HCT116 (cell line): Measurements from ENCODE around the gene TDRD7. TPM values are rescaled to one million over a fixed set of nuclear protein-coding genes. Genes with fewer than 3 reads are reported as not detected.

Source experiments
- ATAC-seq: fragments of 200-7000 bp; cut with Tn5 transposase; 2 replicates; pipeline ENCODE4 v1.9.1; 2020; ENCODE audit warnings: mild to moderate bottlenecking, moderate library complexity
- BruUV-seq: library from RNA; stranded (reverse); fragments of 400-500 nt; replicated peaks from 2 replicates; lab custom pipeline; 2021; lab: Mats Ljungman, UMichigan
- CTCF ChIA-PET: fragments of 300-600 bp; sonication (Branson Sonifier 250); formaldehyde crosslinking; loops from one replicate; lab custom pipeline; 2021; ENCODE audit warnings: antibody characterized with exemption; lab: Charles Lee
- POLR2A ChIA-PET: fragments of 300-600, 350-600 bp; sonication (Branson Sonifier 250); formaldehyde crosslinking; loops from one replicate; lab custom pipeline; 2021; ENCODE audit warnings: antibody characterized with exemption; lab: Charles Lee
- RAD21 ChIA-PET, 2 experiments: fragments of 300-600 bp; sonication (Branson Sonifier 250); formaldehyde crosslinking; loops; one replicate each; lab custom pipeline; 2023; ENCODE audit warnings: low total read pairs in 2 of 2; ENCODE audit not compliant: uncharacterized antibody in 2 of 2, unreplicated experiment in 2 of 2, low non-redundant PET in 1 of 2; lab: Charles Lee
- DNase-seq: peaks from one replicate; pipeline ENCODE4 v3.0.0-alpha.2; 2010; ENCODE audit warnings: low read depth, low spot score
- H2AFZ ChIP-seq: fragments of 200-600 bp; shearing (Covaris generic), sonication (generic); 2 replicates; pipeline ENCODE4 v1.6.1; 2017; ENCODE audit warnings: low read depth, mixed run types, mixed read lengths, antibody characterized with exemption, low read length; ENCODE audit not compliant: poor library complexity, severe bottlenecking
- H3K27ac ChIP-seq: 2 replicates; pipeline ENCODE4 v1.5.1; 2012; ENCODE audit warnings: low read depth, low read length
- H3K27me3 ChIP-seq: fragments of 200-600 bp; sonication (generic); 2 replicates; pipeline ENCODE4 v1.6.1; 2016; ENCODE audit warnings: mixed run types, low read length, mixed read lengths; ENCODE audit not compliant: insufficient read depth
- H3K36me3 ChIP-seq, 2 experiments: fragments of 200-500 bp in 1 of 2; fragments of 200-600 bp in 1 of 2; sonication (Bioruptor generic) in 1 of 2; sonication (generic) in 1 of 2; 2 replicates each; pipeline versions ENCODE4 v1.5.1 to v1.6.1; 2014 to 2016; ENCODE audit warnings: low read length in 2 of 2, inconsistent platforms in 1 of 2, mixed read lengths in 1 of 2, mixed run types in 1 of 2; ENCODE audit not compliant: insufficient read depth in 2 of 2, control insufficient read depth in 1 of 2
- H3K4me1 ChIP-seq, 2 experiments: fragments of 200-600 bp in 1 of 2; sonication (generic) in 1 of 2; 2 replicates each; pipeline versions ENCODE4 v1.5.1 to v1.6.1; 2012 to 2017; ENCODE audit warnings: low read length in 2 of 2, inconsistent platforms in 1 of 2, mild to moderate bottlenecking in 1 of 2, mixed read lengths in 1 of 2, mixed run types in 1 of 2, moderate library complexity in 1 of 2; ENCODE audit not compliant: insufficient read depth in 2 of 2, control insufficient read depth in 1 of 2
- H3K4me2 ChIP-seq: fragments of 200-600 bp; sonication (generic); 2 replicates; pipeline ENCODE4 v1.6.1; 2017; ENCODE audit warnings: mixed run types, low read length, mixed read lengths
- H3K4me3 ChIP-seq, 2 experiments: fragments of 200-600 bp in 1 of 2; sonication (generic) in 1 of 2; replicated peaks in 1 of 2; 2 replicates each; pipeline ENCODE4 v1.5.1; 2011 to 2016; ENCODE audit warnings: low read length in 2 of 2, control low read depth in 1 of 2, low read depth in 1 of 2, mild to moderate bottlenecking in 1 of 2, mixed read lengths in 1 of 2, mixed run types in 1 of 2
- H3K79me2 ChIP-seq: fragments of 200-600 bp; sonication (generic); 2 replicates; pipeline ENCODE4 v1.6.1; 2017; ENCODE audit warnings: mild to moderate bottlenecking, mixed run types, low read length, moderate library complexity, mixed read lengths; ENCODE audit not compliant: insufficient read depth
- H3K9ac ChIP-seq: fragments of 200-600 bp; sonication (generic); 2 replicates; pipeline ENCODE4 v1.6.1; 2016; ENCODE audit warnings: low read length, mixed read lengths
- H3K9me2 ChIP-seq: fragments of 200-600 bp; sonication (generic), shearing (Covaris generic); 2 replicates; pipeline ENCODE4 v1.6.1; 2017; ENCODE audit warnings: mixed run types, mild to moderate bottlenecking, moderate library complexity; ENCODE audit not compliant: insufficient read depth
- H3K9me3 ChIP-seq, 2 experiments: fragments of 200-500 bp in 1 of 2; fragments of 200-600 bp in 1 of 2; sonication (Bioruptor generic) in 1 of 2; sonication (generic) in 1 of 2; 2 replicates each; pipeline ENCODE4 v1.6.1; 2014 to 2017; ENCODE audit warnings: low read length in 2 of 2, mixed read lengths in 2 of 2, inconsistent platforms in 1 of 2, low read depth in 1 of 2, mild to moderate bottlenecking in 1 of 2, mixed run types in 1 of 2, moderate library complexity in 1 of 2; ENCODE audit not compliant: control insufficient read depth in 1 of 2, insufficient read depth in 1 of 2
- H4K20me1 ChIP-seq: fragments of 200-600 bp; sonication (generic), shearing (Covaris generic); 2 replicates; pipeline ENCODE4 v1.6.1; 2017; ENCODE audit warnings: mixed run types, mild to moderate bottlenecking, moderate library complexity; ENCODE audit not compliant: insufficient read depth
- CBX3 ChIP-seq: IDR thresholded peaks from 2 replicates; pipeline ENCODE4 v1.6.1; 2012; ENCODE audit warnings: low read depth
- CEBPB ChIP-seq: IDR thresholded peaks from 2 replicates; pipeline ENCODE4 v1.6.1; 2012; ENCODE audit warnings: low read depth
- EGR1 ChIP-seq: IDR thresholded peaks from 2 replicates; pipeline ENCODE4 v1.6.1; 2012; ENCODE audit warnings: low read depth
- ELF1 ChIP-seq: IDR thresholded peaks from 2 replicates; pipeline ENCODE4 v1.6.1; 2012; ENCODE audit warnings: low read depth, borderline replicate concordance
- EZH2phosphoT487 ChIP-seq: fragments of 200-600 bp; IDR thresholded peaks from 2 replicates; pipeline ENCODE4 v1.6.1; 2018; ENCODE audit warnings: antibody characterized with exemption, borderline replicate concordance
- FOSL1 ChIP-seq: IDR thresholded peaks from 2 replicates; pipeline ENCODE4 v1.6.1; 2012; ENCODE audit warnings: low read depth
- JUND ChIP-seq: IDR thresholded peaks from 2 replicates; pipeline ENCODE4 v1.6.1; 2012
- RAD21 ChIP-seq: IDR thresholded peaks from 2 replicates; pipeline ENCODE4 v1.6.1; 2012; ENCODE audit warnings: low read depth, mild to moderate bottlenecking
- SIN3A ChIP-seq: IDR thresholded peaks from 2 replicates; pipeline ENCODE4 v1.6.1; 2012; ENCODE audit warnings: low read depth
- SP1 ChIP-seq: IDR thresholded peaks from 2 replicates; pipeline ENCODE4 v1.6.1; 2012; ENCODE audit warnings: low read depth
- TCF7L2 ChIP-seq: IDR thresholded peaks from 2 replicates; pipeline ENCODE4 v1.7.0; 2011; ENCODE audit warnings: borderline replicate concordance, inconsistent platforms; ENCODE audit not compliant: insufficient read depth, insufficient read length; ENCODE audit errors: extremely low read depth
- ZFX ChIP-seq: fragments of 450-650 bp; IDR thresholded peaks from 2 replicates; pipeline ENCODE4 v1.6.1; 2017
- intact Hi-C: fragments of 100-400 bp; cut with micrococcal nuclease; formaldehyde crosslinking; loops from 2 replicates; pipeline ENCODE4 v1.10.0; 2022
- total RNA-seq: library from RNA; stranded (reverse); gene quantifications from one replicate; pipeline ENCODE4 v1.2.1, GENCODE V29; 2021; ENCODE audit not compliant: unreplicated experiment
- TF ChIP-seq, protein P1 (sequence below): IDR thresholded peaks from 2 replicates; pipeline ENCODE4 v1.6.1; 2012; ENCODE audit warnings: low read depth

TDRD7 gene
- total RNA-seq, 1 experiment from 2014 or later = 8.0 TPM

- no TSS peak for BruUV-seq
These were observed 35.0 kb upstream of the TDRD7 start for GRCh38 chr9:97376902-97377301.

More at GRCh38 chr9:97376902-97377301, 35.0 kb upstream of the TDRD7 start:
- H3K9me3 ChIP-seq = no peaks in the 10 kb centered on the region
- H4K20me1 ChIP-seq = no peaks in the 10 kb centered on the region
- DNase-seq = no peak
- ChIA-PET CTCF (no interaction called here), RAD21 (no interaction called here), POLR2A (no interaction called here)
- no peak overlapping the region for H3K4me2 ChIP-seq
- no peak for TF ChIP-seq JUND
- TF ChIP-seq ELF1 = no peak
- no peak for TF ChIP-seq FOSL1
- no peak for TF ChIP-seq TCF7L2
- no peak for TF ChIP-seq SIN3A
- no peak for TF ChIP-seq RAD21
- no peak for TF ChIP-seq CBX3
- TF ChIP-seq EZH2phosphoT487 = no peak
- TF ChIP-seq, protein P1, sequence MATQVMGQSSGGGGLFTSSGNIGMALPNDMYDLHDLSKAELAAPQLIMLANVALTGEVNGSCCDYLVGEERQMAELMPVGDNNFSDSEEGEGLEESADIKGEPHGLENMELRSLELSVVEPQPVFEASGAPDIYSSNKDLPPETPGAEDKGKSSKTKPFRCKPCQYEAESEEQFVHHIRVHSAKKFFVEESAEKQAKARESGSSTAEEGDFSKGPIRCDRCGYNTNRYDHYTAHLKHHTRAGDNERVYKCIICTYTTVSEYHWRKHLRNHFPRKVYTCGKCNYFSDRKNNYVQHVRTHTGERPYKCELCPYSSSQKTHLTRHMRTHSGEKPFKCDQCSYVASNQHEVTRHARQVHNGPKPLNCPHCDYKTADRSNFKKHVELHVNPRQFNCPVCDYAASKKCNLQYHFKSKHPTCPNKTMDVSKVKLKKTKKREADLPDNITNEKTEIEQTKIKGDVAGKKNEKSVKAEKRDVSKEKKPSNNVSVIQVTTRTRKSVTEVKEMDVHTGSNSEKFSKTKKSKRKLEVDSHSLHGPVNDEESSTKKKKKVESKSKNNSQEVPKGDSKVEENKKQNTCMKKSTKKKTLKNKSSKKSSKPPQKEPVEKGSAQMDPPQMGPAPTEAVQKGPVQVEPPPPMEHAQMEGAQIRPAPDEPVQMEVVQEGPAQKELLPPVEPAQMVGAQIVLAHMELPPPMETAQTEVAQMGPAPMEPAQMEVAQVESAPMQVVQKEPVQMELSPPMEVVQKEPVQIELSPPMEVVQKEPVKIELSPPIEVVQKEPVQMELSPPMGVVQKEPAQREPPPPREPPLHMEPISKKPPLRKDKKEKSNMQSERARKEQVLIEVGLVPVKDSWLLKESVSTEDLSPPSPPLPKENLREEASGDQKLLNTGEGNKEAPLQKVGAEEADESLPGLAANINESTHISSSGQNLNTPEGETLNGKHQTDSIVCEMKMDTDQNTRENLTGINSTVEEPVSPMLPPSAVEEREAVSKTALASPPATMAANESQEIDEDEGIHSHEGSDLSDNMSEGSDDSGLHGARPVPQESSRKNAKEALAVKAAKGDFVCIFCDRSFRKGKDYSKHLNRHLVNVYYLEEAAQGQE = no peak
- no peak for TF ChIP-seq CEBPB
- TF ChIP-seq EGR1 = no peak
- TF ChIP-seq SP1 = no peak
- TF ChIP-seq ZFX = no peak
- no peak overlapping the region for H2AFZ ChIP-seq
- H3K27ac ChIP-seq = no peak overlapping the region
- H3K27me3 ChIP-seq = no peaks in the 10 kb centered on the region
- no peak overlapping the region for H3K9ac ChIP-seq
- no peaks in the 10 kb centered on the region; a peak in 1 of 4 replicates for H3K36me3 ChIP-seq
- H3K79me2 ChIP-seq = no peaks in the 10 kb centered on the region
- H3K4me3 ChIP-seq = no peak overlapping the region
- intact Hi-C loops = no loop called here
- no peak for ATAC-seq
- H3K4me1 ChIP-seq = peaks cover under 1 to 3% of the 10 kb centered on the region in 2 experiments; a peak in 3 of 4 replicates
- no peaks in the 10 kb centered on the region for H3K9me2 ChIP-seq
